ENCODE results near the gene ZNF287. TPM values are rescaled to one million over a fixed set of nuclear protein-coding genes. Genes with fewer than 3 reads are reported as not detected.

ZNF287 gene
- total and polyA plus RNA-seq, 2 donors from 2014 or later, result 8.7 to 9.2 TPM

DNA sequence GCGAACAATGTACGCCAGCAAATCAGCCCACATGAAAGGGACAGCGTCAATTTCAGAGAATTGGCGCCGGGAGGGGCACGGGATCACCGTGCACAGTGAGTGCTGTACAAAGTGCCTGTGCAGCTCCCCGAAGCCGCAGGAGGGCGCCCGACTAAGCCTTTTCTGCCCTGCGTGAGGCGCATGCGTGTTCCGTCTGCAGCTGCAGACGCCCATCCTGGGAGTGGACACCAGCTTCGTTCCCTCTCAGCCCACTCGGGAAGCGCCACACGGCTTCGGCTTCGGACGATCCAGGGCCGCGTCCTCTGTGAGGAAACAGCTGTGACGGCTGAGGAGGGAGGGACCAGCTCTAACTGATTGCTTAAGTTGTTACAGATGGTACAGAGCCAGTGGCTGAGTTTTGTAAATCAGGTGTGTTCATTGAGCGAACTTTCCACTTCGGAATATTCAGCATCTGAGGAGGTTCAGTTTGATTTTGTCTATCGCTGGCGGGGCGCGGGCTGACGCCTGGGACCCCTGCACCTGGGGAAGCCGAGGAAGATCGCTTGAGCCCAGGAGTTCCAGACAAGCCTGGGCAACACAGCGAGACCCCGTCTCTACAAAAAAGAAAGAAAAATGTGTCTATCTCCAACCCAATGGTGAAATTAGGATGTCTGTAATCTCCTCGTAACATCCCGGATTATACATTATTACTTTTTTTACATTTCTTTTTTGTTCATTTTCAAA is 15.4 kb upstream of the ZNF287 start:
- no peak for FAIRE-seq
- peak; percentile 93 to 97 (median 95) for DNase-seq
- Histone ChIP-seq H3K27ac (ENCODE audit: low read depth in 2 of 2, low read length in 2 of 2) (peak overlapping the region; percentile 22 to 23), H3K27me3 (ENCODE audit: control insufficient read depth, insufficient read depth, low read length) (no peaks in the 10 kb centered on the region), H3K9ac (ENCODE audit: low read length in 3 of 3) (peak overlapping the region; percentile 32 to 77 (median 54)), H3K4me1 (ENCODE audit: control insufficient read depth in 2 of 3, insufficient read depth in 2 of 3, low read depth in 1 of 3, low read length in 3 of 3) (peaks cover 0 to 4% (median 0%) of the 10 kb centered on the region in 3 donors), H3K36me3 (ENCODE audit: control insufficient read depth in 2 of 3, insufficient read depth in 3 of 3, low read length in 3 of 3) (no peaks in the 10 kb centered on the region), H3K9me3 (ENCODE audit: control insufficient read depth in 2 of 3, insufficient read depth in 1 of 3, low read length in 3 of 3) (no peaks in the 10 kb centered on the region), H3K4me3 (ENCODE audit: low read length in 3 of 3) (peak overlapping the region; percentile 72 to 80 (median 74))
- TF ChIP-seq, protein P1, sequence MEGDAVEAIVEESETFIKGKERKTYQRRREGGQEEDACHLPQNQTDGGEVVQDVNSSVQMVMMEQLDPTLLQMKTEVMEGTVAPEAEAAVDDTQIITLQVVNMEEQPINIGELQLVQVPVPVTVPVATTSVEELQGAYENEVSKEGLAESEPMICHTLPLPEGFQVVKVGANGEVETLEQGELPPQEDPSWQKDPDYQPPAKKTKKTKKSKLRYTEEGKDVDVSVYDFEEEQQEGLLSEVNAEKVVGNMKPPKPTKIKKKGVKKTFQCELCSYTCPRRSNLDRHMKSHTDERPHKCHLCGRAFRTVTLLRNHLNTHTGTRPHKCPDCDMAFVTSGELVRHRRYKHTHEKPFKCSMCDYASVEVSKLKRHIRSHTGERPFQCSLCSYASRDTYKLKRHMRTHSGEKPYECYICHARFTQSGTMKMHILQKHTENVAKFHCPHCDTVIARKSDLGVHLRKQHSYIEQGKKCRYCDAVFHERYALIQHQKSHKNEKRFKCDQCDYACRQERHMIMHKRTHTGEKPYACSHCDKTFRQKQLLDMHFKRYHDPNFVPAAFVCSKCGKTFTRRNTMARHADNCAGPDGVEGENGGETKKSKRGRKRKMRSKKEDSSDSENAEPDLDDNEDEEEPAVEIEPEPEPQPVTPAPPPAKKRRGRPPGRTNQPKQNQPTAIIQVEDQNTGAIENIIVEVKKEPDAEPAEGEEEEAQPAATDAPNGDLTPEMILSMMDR (IDR thresholded peaks at IDR 0.05; ENCODE audit: borderline replicate concordance, extremely low read depth, insufficient read depth), result peak; percentile 91
- intact Hi-C loops (cut with DNase I), result no loop called here

DNA sequence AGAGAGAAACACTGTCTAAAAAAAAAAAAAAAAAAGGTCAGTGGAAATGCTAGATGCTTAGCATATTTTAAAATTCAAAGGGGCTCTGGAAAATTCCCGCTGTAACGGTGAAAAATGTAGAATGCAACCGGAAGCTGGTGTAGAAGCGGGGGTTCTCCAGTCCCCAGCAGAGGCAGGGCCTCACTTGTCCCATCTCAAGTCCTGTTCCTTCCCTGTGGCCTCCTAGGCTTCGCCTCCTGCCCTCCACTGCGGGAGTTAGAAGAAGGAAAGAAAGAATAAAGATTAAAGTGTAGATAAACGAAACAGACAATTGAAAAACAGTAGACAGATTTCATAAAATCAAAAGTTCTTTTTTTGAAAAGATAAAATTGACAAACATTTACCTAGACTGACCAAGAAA is 14.8 kb upstream of the ZNF287 start:
- TF ChIP-seq, protein P1 (IDR thresholded peaks at IDR 0.05; ENCODE audit: borderline replicate concordance, extremely low read depth, insufficient read depth), result no peak
- no peak for DNase-seq
- Histone ChIP-seq H3K27ac (ENCODE audit: low read depth in 2 of 2, low read length in 2 of 2) (no peak overlapping the region), H3K27me3 (ENCODE audit: control insufficient read depth, insufficient read depth, low read length) (no peaks in the 10 kb centered on the region), H3K4me1 (ENCODE audit: control insufficient read depth in 2 of 3, insufficient read depth in 2 of 3, low read depth in 1 of 3, low read length in 3 of 3) (peaks cover 0 to 4% (median 0%) of the 10 kb centered on the region in 3 donors), H3K9me3 (ENCODE audit: control insufficient read depth in 2 of 3, insufficient read depth in 1 of 3, low read length in 3 of 3) (no peaks in the 10 kb centered on the region), H3K36me3 (ENCODE audit: control insufficient read depth in 2 of 3, insufficient read depth in 3 of 3, low read length in 3 of 3) (no peaks in the 10 kb centered on the region), H3K4me3 (ENCODE audit: low read length in 3 of 3) (peak overlapping the region in 1 of 3 donors; percentile 74), H3K9ac (ENCODE audit: low read length in 3 of 3) (no peak overlapping the region)
- FAIRE-seq, result no peak
- intact Hi-C loops (cut with DNase I), result no loop called here

DNA sequence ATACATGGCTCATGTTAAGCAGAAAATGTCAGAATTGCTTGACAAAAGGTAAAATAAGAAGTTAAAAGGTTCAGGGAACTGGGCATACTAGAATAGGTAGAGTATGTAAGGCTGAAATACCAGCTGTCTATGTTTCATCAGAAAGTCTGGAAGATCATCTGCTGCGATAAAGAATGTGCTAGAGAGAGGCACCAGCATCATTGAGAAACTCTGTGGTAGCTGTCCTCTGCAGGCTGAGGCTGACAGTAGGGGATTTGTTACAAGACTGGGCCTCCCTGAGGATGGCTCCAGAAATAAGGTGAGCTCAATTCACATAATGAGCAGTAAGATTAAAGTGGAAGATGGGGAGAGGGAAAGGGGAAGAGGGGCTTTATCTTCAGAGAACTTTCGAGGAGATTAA is 4.5 kb upstream of the ZNF287 start:
- DNase-seq, result no peak
- no peaks in the 10 kb centered on the region for H3K36me3 ChIP-seq (ENCODE audit: control insufficient read depth in 2 of 3, insufficient read depth in 3 of 3, low read length in 3 of 3)
- no peaks in the 10 kb centered on the region for H3K9me3 ChIP-seq (ENCODE audit: control insufficient read depth in 2 of 3, insufficient read depth in 1 of 3, low read length in 3 of 3)
- no peak overlapping the region for H3K27ac ChIP-seq (ENCODE audit: low read depth in 2 of 2, low read length in 2 of 2)
- H3K4me1 ChIP-seq (ENCODE audit: control insufficient read depth in 2 of 3, insufficient read depth in 2 of 3, low read depth in 1 of 3, low read length in 3 of 3), result peaks cover 0 to 2% (median 0%) of the 10 kb centered on the region in 3 donors
- TF ChIP-seq, protein P1 (IDR thresholded peaks at IDR 0.05; ENCODE audit: borderline replicate concordance, extremely low read depth, insufficient read depth), result no peak
- H3K9ac ChIP-seq (ENCODE audit: low read length in 3 of 3), result no peak overlapping the region
- H3K27me3 ChIP-seq (ENCODE audit: control insufficient read depth, insufficient read depth, low read length), result no peaks in the 10 kb centered on the region
- intact Hi-C loops (cut with DNase I), result no loop called here
- no peak for FAIRE-seq
- H3K4me3 ChIP-seq (ENCODE audit: low read length in 3 of 3), result no peak overlapping the region
